Measurements from ENCODE around the gene ST6GALNAC2.

- no peak for TF ChIP-seq POLR2A (IDR thresholded peaks at IDR 0.05)
- no peak for TF ChIP-seq CTCF (IDR thresholded peaks at IDR 0.05)
- TF ChIP-seq EP300 (IDR thresholded peaks at IDR 0.05): no peak
Observed at GRCh38 chr17:76574166-76574565, 11.5 kb downstream of the ST6GALNAC2 start.

All from tibial nerve (tissue), 4 donors.